IMR-90 (cell line): Measurements from ENCODE around the gene ARFGEF3. TPM values are rescaled to one million over a fixed set of nuclear protein-coding genes. Genes with fewer than 3 reads are reported as not detected.

Source experiments
- ATAC-seq: fragments of 200-7000 bp; cut with Tn5 transposase; 2 replicates; pipeline ENCODE4 v1.9.1; 2020; ENCODE audit warnings: low read depth, mild to moderate bottlenecking, moderate library complexity
- BruUV-seq: library from RNA; stranded (reverse); fragments of 400-500 nt; replicated peaks from 2 replicates; lab custom pipeline; 2021; lab: Mats Ljungman, UMichigan
- CTCF ChIA-PET: fragments of 300-600 bp; formaldehyde crosslinking; extraction: SDS; loops from one replicate; lab custom pipeline; 2021; ENCODE audit warnings: antibody characterized with exemption; lab: Yijun Ruan, JAX
- POLR2A ChIA-PET: fragments of 300-600 bp; sonication (Branson Sonifier 250); formaldehyde crosslinking; loops from one replicate; lab custom pipeline; 2022; ENCODE audit warnings: antibody characterized with exemption; ENCODE audit not compliant: unreplicated experiment; lab: Charles Lee
- DNase-seq: peaks from one replicate; pipeline ENCODE4 v3.0.0; 2013
- H2AFZ ChIP-seq: replicated peaks from 2 replicates; pipeline ENCODE3; 2013; ENCODE audit warnings: low read length, mild to moderate bottlenecking; ENCODE audit not compliant: poor library complexity
- H2AK5ac ChIP-seq: 2 replicates; pipeline ENCODE4 v1.6.1; 2013; ENCODE audit warnings: low read depth, low read length, inconsistent platforms
- H2AK9ac ChIP-seq: replicated peaks from 2 replicates; pipeline ENCODE3; 2013; ENCODE audit warnings: mild to moderate bottlenecking, low read depth, low read length, moderate library complexity; ENCODE audit not compliant: poor library complexity
- H2BK120ac ChIP-seq: 2 replicates; pipeline ENCODE4 v1.6.1; 2013; ENCODE audit warnings: low read depth, low read length, inconsistent platforms
- H2BK15ac ChIP-seq: 3 replicates; pipeline ENCODE4 v1.6.1; 2013; ENCODE audit warnings: low read depth, low read length, inconsistent platforms
- H2BK20ac ChIP-seq: 2 replicates; pipeline ENCODE4 v1.6.1; 2013; ENCODE audit warnings: low read depth, mild to moderate bottlenecking, inconsistent platforms, low read length, moderate library complexity
- H2BK5ac ChIP-seq: 2 replicates; pipeline ENCODE4 v1.6.1; 2013; ENCODE audit warnings: mild to moderate bottlenecking, low read depth, low read length, inconsistent platforms; ENCODE audit not compliant: poor library complexity, severe bottlenecking
- H3K14ac ChIP-seq: replicated peaks from 2 replicates; pipeline ENCODE4 v1.6.1; 2013; ENCODE audit warnings: low read depth, low read length, inconsistent platforms
- H3K18ac ChIP-seq: 2 replicates; pipeline ENCODE4 v1.6.1; 2013; ENCODE audit warnings: low read depth, low read length, control low read depth
- H3K23ac ChIP-seq: 2 replicates; pipeline ENCODE4 v1.6.1; 2013; ENCODE audit warnings: low read depth, low read length, inconsistent platforms
- H3K27ac ChIP-seq: 2 replicates; pipeline ENCODE4 v1.5.1; 2013; ENCODE audit warnings: mild to moderate bottlenecking, control low read depth, low read length; ENCODE audit not compliant: insufficient read depth
- H3K27me3 ChIP-seq: 2 replicates; pipeline ENCODE4 v1.6.1; 2013; ENCODE audit warnings: low read length; ENCODE audit not compliant: control insufficient read depth, insufficient read depth
- H3K36me3 ChIP-seq: 2 replicates; pipeline ENCODE4 v1.6.1; 2013; ENCODE audit warnings: low read length, mixed read lengths; ENCODE audit not compliant: control insufficient read depth, insufficient read depth
- H3K4ac ChIP-seq: 2 replicates; pipeline ENCODE4 v1.6.1; 2013; ENCODE audit warnings: low read depth, low read length, inconsistent platforms
- H3K4me1 ChIP-seq: 2 replicates; pipeline ENCODE4 v1.6.1; 2013; ENCODE audit warnings: low read length, mixed read lengths; ENCODE audit not compliant: control insufficient read depth, insufficient read depth
- H3K4me2 ChIP-seq: 2 replicates; pipeline ENCODE4 v1.6.1; 2013; ENCODE audit warnings: low read depth, mild to moderate bottlenecking, control low read depth, low read length, moderate library complexity
- H3K4me3 ChIP-seq: 2 replicates; pipeline ENCODE4 v1.5.1; 2013; ENCODE audit warnings: low read depth, mild to moderate bottlenecking, control low read depth, low read length, moderate library complexity; ENCODE audit not compliant: insufficient read depth
- H3K56ac ChIP-seq: 2 replicates; pipeline ENCODE4 v1.6.1; 2013; ENCODE audit warnings: low read length, inconsistent platforms; ENCODE audit not compliant: insufficient read depth; ENCODE audit errors: extremely low read depth
- H3K79me1 ChIP-seq, 2 experiments: 2 replicates each; pipeline ENCODE4 v1.6.1; 2013; ENCODE audit warnings: low read length in 2 of 2, inconsistent platforms in 1 of 2, low read depth in 1 of 2
- H3K9ac ChIP-seq: 2 replicates; pipeline ENCODE4 v1.6.1; 2013; ENCODE audit warnings: low read depth, low read length, control low read depth
- H3K9me1 ChIP-seq: 2 replicates; pipeline ENCODE4 v1.6.1; 2013; ENCODE audit warnings: low read length, inconsistent platforms; ENCODE audit not compliant: insufficient read depth
- H3K9me3 ChIP-seq: 2 replicates; pipeline ENCODE4 v1.6.1; 2013; ENCODE audit warnings: low read length; ENCODE audit not compliant: control insufficient read depth, insufficient read depth
- H4K20me1 ChIP-seq: 2 replicates; pipeline ENCODE4 v1.6.1; 2013; ENCODE audit warnings: low read length, inconsistent platforms; ENCODE audit not compliant: insufficient read depth
- H4K5ac ChIP-seq: 2 replicates; pipeline ENCODE4 v1.6.1; 2013; ENCODE audit warnings: mild to moderate bottlenecking, low read depth, low read length, control low read depth
- H4K8ac ChIP-seq, 2 experiments: 2 replicates each; pipeline ENCODE4 v1.6.1; 2013; ENCODE audit warnings: low read depth in 2 of 2, low read length in 2 of 2, control low read depth in 1 of 2, inconsistent platforms in 1 of 2
- H4K91ac ChIP-seq: 2 replicates; pipeline ENCODE4 v1.6.1; 2013; ENCODE audit warnings: low read depth, low read length, inconsistent platforms; ENCODE audit not compliant: insufficient read depth
- FOS ChIP-seq: fragments of 150-350 bp; IDR thresholded peaks from 2 replicates; pipeline ENCODE4 v1.6.1; 2016; ENCODE audit warnings: low read depth, low read length
- WGBS, 2 experiments: methylation state at CpG; one replicate each; pipeline versions ENCODE4 v1.1.5 to v1.1.7; 2013; ENCODE audit warnings: missing lambda C conversion rate in 2 of 2; ENCODE audit not compliant: insufficient read length in 1 of 2; ENCODE audit errors: extremely low coverage in 2 of 2; 5-methylcytosine and 5-hydroxymethylcytosine counted together
- dilution Hi-C: fragments of 300-500 bp; cut with HindIII; formaldehyde crosslinking; loops from one replicate; pipeline ENCODE4 v1.14.3; 2018; ENCODE audit warnings: low sequenced_read_pairs; ENCODE audit not compliant: unreplicated experiment
- in situ Hi-C: fragments of 300-500 bp; cut with MboI; formaldehyde crosslinking; loops from 3 replicates; pipeline ENCODE4 v1.14.3; 2019; ENCODE audit warnings: low sequenced_read_pairs, inconsistent platforms, mixed read lengths
- intact Hi-C: fragments of 100-400 bp; cut with micrococcal nuclease; formaldehyde crosslinking; loops from 2 replicates; pipeline ENCODE4 v1.10.0; 2022
- polyA plus RNA-seq, 3 experiments: library from polyadenylated mRNA; depleted of rRNA; stranded (reverse); fragments of >200 nt; gene quantifications; 2 replicates each; pipeline ENCODE4 v1.2.3, GENCODE V29; 2012; ENCODE audit warnings: low replicate concordance in 1 of 3
- total RNA-seq: library from RNA; depleted of rRNA; stranded (reverse); fragments of >200 nt; gene quantifications from 2 replicates; pipeline ENCODE4 v1.2.3, GENCODE V29; 2012
- TF ChIP-seq, protein P1 (sequence below): conservative IDR thresholded peaks from 2 replicates; pipeline ENCODE4 v1.5.1; 2012; ENCODE audit warnings: mild to moderate bottlenecking, low read depth, low read length, improper control_type of control experiment

The ARFGEF3 gene
- total and polyA plus RNA-seq, 2 of the 4 experiments (the other 2 are of a cell fraction) = under 0.01 to 0.02 TPM

DNA sequence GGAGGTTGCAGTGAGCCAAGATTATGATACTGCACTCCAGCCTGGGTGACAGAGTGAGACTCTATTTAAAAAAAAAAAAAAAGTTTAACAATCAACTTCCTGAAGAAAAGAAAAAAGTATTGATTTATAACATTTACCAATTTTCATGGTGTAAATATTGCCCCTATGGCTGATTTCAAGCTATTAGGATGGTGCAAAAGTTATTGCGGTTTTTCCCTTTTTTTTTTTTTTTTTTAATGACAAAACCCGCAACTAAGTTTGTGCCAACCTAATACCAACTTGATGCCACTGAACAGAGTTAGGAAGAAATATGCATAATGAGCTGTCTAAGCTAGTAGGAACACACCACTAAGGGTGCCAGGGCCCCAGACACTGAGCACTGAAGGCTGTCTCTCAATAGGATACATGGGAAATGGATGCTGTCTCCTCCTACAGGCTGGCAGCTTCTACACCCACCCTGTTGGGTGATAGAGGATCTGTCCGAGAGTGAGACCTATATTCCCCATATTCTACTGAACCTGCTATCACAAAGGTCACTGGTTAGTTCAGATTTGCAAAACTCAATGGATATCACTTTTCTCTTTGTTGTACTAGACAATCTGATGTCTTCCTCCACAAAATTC, 48.0 kb upstream of the ARFGEF3 start:
- H2AK5ac ChIP-seq = no peak overlapping the region
- ChIA-PET POLR2A (no interaction called here), CTCF (interaction anchor here (0.6 to 1.5 kb wide), 4 partner anchors 12 to 405 kb away, joined by 3 to 4 read pairs (median 3); no protein-coding TSS in a partner anchor)
- no peaks in the 10 kb centered on the region for H3K9me1 ChIP-seq
- TF ChIP-seq FOS = no peak
- TF ChIP-seq, protein P1, sequence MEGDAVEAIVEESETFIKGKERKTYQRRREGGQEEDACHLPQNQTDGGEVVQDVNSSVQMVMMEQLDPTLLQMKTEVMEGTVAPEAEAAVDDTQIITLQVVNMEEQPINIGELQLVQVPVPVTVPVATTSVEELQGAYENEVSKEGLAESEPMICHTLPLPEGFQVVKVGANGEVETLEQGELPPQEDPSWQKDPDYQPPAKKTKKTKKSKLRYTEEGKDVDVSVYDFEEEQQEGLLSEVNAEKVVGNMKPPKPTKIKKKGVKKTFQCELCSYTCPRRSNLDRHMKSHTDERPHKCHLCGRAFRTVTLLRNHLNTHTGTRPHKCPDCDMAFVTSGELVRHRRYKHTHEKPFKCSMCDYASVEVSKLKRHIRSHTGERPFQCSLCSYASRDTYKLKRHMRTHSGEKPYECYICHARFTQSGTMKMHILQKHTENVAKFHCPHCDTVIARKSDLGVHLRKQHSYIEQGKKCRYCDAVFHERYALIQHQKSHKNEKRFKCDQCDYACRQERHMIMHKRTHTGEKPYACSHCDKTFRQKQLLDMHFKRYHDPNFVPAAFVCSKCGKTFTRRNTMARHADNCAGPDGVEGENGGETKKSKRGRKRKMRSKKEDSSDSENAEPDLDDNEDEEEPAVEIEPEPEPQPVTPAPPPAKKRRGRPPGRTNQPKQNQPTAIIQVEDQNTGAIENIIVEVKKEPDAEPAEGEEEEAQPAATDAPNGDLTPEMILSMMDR = no peak
- H2BK120ac ChIP-seq = no peak overlapping the region
- no CpG with 5 or more reads among the region's 3 CpGs for WGBS, 2 experiments
- no peak overlapping the region for H3K27ac ChIP-seq
- H2BK15ac ChIP-seq = no peak overlapping the region
- DNase-seq (no peak), ATAC-seq (no peak)
- no peak overlapping the region for H3K4ac ChIP-seq
- intact Hi-C loops (no loop called here), in situ Hi-C loops (loop anchor here (5.0 to 25.0 kb wide), 5 partner anchors 111 to 1249 kb away; partner anchors contain the start of genes CITED2 and REPS1), dilution Hi-C loops (no loop called here)
- H3K4me3 ChIP-seq = no peak overlapping the region
- H2AFZ ChIP-seq = no peak overlapping the region
- no peaks in the 10 kb centered on the region for H3K36me3 ChIP-seq
- no peak overlapping the region for H3K14ac ChIP-seq
- H3K9ac ChIP-seq = no peak overlapping the region
- H3K4me1 ChIP-seq = no peaks in the 10 kb centered on the region
- H3K23ac ChIP-seq = no peak overlapping the region
- H3K18ac ChIP-seq = no peak overlapping the region
- H3K9me3 ChIP-seq = no peaks in the 10 kb centered on the region
- no peak overlapping the region for H2BK20ac ChIP-seq
- BruUV-seq = no TSS peak
- no peak overlapping the region for H3K4me2 ChIP-seq
- H3K27me3 ChIP-seq = peaks cover 17% of the 10 kb centered on the region
- H2AK9ac ChIP-seq = no peak overlapping the region
- no peak overlapping the region for H4K91ac ChIP-seq
- no peak overlapping the region for H4K8ac ChIP-seq
- no peaks in the 10 kb centered on the region for H4K20me1 ChIP-seq
- H4K5ac ChIP-seq = no peak overlapping the region
- H3K56ac ChIP-seq = no peak overlapping the region
- H3K79me1 ChIP-seq = no peaks in the 10 kb centered on the region
- H2BK5ac ChIP-seq = no peak overlapping the region
